ENCODE results near the gene CYBRD1.

CYBRD1 gene

GRCh38 chr2:171522052-171522787, at the start of gene CYBRD1:
CYBRD1 (plus strand) TSS chr2:171522474; CDS start chr2:171522546, 72 bp downstream.
- Histone ChIP-seq H3K27ac (peak within 1 kb of the TSS; percentile 74), H3K4me3 (ENCODE audit: low read depth, low read length) (peak within 1 kb of the TSS; percentile 86), H3K27me3 (replicated peaks) (no peaks in the 10 kb centered on the region), H3K36me3 (replicated peaks) (no peaks in the 10 kb centered on the region)
- DNase-seq = peak; percentile 63
- in situ Hi-C loops (cut with HindIII; ENCODE audit: low pct_ligation_motif_present, low sequenced_read_pairs) = no loop called here
- TF ChIP-seq, protein P1, sequence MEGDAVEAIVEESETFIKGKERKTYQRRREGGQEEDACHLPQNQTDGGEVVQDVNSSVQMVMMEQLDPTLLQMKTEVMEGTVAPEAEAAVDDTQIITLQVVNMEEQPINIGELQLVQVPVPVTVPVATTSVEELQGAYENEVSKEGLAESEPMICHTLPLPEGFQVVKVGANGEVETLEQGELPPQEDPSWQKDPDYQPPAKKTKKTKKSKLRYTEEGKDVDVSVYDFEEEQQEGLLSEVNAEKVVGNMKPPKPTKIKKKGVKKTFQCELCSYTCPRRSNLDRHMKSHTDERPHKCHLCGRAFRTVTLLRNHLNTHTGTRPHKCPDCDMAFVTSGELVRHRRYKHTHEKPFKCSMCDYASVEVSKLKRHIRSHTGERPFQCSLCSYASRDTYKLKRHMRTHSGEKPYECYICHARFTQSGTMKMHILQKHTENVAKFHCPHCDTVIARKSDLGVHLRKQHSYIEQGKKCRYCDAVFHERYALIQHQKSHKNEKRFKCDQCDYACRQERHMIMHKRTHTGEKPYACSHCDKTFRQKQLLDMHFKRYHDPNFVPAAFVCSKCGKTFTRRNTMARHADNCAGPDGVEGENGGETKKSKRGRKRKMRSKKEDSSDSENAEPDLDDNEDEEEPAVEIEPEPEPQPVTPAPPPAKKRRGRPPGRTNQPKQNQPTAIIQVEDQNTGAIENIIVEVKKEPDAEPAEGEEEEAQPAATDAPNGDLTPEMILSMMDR (IDR thresholded peaks at IDR 0.05; ENCODE audit: low read depth, low read length, missing control alignments) = peak; percentile 30

GRCh38 chr2:171475979-171476378, 46.3 kb upstream of the CYBRD1 start:
- H3K36me3 ChIP-seq (replicated peaks) = peaks cover 2% of the 10 kb centered on the region
- no peak overlapping the region for H3K27ac ChIP-seq
- no peaks in the 10 kb centered on the region for H3K27me3 ChIP-seq (replicated peaks)
- TF ChIP-seq, protein P1 (IDR thresholded peaks at IDR 0.05; ENCODE audit: low read depth, low read length, missing control alignments) = no peak
- in situ Hi-C loops (cut with HindIII; ENCODE audit: low pct_ligation_motif_present, low sequenced_read_pairs) = no loop called here
- H3K4me3 ChIP-seq (ENCODE audit: low read depth, low read length) = no peak overlapping the region
- DNase-seq = no peak

GRCh38 chr2:171478345-171478744, 43.9 kb upstream of the CYBRD1 start:
- H3K27ac ChIP-seq = no peak overlapping the region
- H3K4me3 ChIP-seq (ENCODE audit: low read depth, low read length) = no peak overlapping the region
- H3K27me3 ChIP-seq (replicated peaks) = no peaks in the 10 kb centered on the region
- in situ Hi-C loops (cut with HindIII; ENCODE audit: low pct_ligation_motif_present, low sequenced_read_pairs) = no loop called here
- TF ChIP-seq, protein P1 (IDR thresholded peaks at IDR 0.05; ENCODE audit: low read depth, low read length, missing control alignments) = no peak
- peaks cover 2% of the 10 kb centered on the region for H3K36me3 ChIP-seq (replicated peaks)
- DNase-seq = peak; percentile 39

DNA sequence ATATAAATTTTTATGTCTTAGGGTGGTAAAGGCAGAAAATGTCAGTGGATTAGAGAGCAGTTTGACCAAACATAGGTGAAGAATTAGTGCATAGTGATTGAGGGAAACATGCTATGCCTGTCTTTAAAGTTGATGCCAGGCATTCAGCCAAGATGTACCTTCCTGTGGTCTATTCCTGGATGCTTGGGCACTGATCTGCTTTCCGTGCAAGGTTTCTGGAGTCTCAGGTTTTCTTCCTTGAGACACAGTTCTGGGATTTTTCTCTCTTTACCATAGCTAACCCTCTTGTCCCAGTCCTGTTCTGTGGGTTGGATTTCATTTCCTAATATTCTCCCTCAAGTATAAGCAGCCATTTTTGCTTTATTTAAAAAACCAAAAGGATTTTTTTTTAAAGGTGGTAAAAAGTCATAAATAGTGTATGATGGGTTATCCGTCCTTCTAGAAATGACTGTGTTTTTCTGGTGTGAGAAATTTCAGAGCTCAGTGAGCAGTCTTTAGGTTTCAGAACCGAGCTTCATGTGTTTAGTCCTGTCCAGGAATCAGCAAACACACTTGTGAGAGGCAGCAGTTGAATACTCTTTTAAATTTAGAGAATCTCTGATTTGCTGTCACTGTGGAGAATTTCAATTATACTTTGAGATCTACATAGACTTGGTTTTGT, 43.0 kb upstream of the CYBRD1 start:
- DNase-seq = peak; percentile 1
- Histone ChIP-seq H3K27me3 (replicated peaks) (no peaks in the 10 kb centered on the region), H3K27ac (no peak overlapping the region), H3K36me3 (replicated peaks) (no peaks in the 10 kb centered on the region), H3K4me3 (ENCODE audit: low read depth, low read length) (no peak overlapping the region)
- in situ Hi-C loops (cut with HindIII; ENCODE audit: low pct_ligation_motif_present, low sequenced_read_pairs) = no loop called here
- TF ChIP-seq, protein P1 (IDR thresholded peaks at IDR 0.05; ENCODE audit: low read depth, low read length, missing control alignments) = no peak

- TF ChIP-seq, protein P1 (IDR thresholded peaks at IDR 0.05; ENCODE audit: low read depth, low read length, missing control alignments) = no peak
- DNase-seq = no peak
These were observed 41.4 kb upstream of the CYBRD1 start for GRCh38 chr2:171480908-171481307.

More at GRCh38 chr2:171480908-171481307, 41.4 kb upstream of the CYBRD1 start:
- no peak overlapping the region for H3K4me3 ChIP-seq (ENCODE audit: low read depth, low read length)
- in situ Hi-C loops (cut with HindIII; ENCODE audit: low pct_ligation_motif_present, low sequenced_read_pairs) = no loop called here
- H3K36me3 ChIP-seq (replicated peaks) = no peaks in the 10 kb centered on the region
- no peaks in the 10 kb centered on the region for H3K27me3 ChIP-seq (replicated peaks)
- no peak overlapping the region for H3K27ac ChIP-seq

Measured in brain microvascular endothelial cell (primary cell).